ENCODE data around the gene KAT8. TPM values are rescaled to one million over a fixed set of nuclear protein-coding genes. Genes with fewer than 3 reads are reported as not detected.

KAT8 gene
- total and polyA plus RNA-seq, 10 of the 15 experiments (the other 5 are each of a cell fraction or from before 2014, with no cell fraction given): 5.5 to 55.8 (median 39.6) TPM

DNA sequence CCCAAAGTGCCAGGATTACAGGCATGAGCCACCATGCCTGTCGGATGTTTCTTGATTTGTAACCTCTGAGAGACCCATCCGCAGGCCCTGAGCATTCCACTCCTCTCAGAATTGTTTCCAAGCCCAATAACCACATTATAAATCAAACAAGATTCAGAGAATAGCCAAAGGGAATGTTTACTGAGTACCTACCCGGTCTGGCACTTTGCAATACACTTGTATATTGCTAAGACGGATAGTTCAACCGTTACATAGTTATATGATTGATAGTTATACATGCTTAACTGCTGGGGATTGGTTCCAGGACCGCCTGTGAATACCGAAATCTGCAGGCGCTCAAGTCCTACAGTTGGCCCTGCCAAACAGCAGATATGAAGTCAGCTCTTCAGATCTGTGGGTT lies 3.0 kb upstream of the KAT8 start:
- RAD21 ChIA-PET (ENCODE audit: unreplicated experiment): no interaction called here

More for the DNA sequence above, 3.0 kb upstream of the KAT8 start:
- no peak overlapping the region for H3K4me3 ChIP-seq
- H3K27ac ChIP-seq (ENCODE audit: control insufficient read depth, insufficient read depth): no peak overlapping the region
- SMC1A ChIA-PET (ENCODE audit: uncharacterized antibody, unreplicated experiment): interaction anchor here (1.1 kb wide), 1 partner anchor 27 kb away, joined by 5 read pairs; no protein-coding TSS in a partner anchor
- peaks cover 0 to 4% of the 10 kb centered on the region in 2 experiments; a peak in 3 of 4 replicates for H3K36me3 ChIP-seq (ENCODE audit: control insufficient read depth in 2 of 2, insufficient read depth in 2 of 2, low read length in 1 of 2)
- FAIRE-seq (no peak), DNase-seq (ENCODE audit: low read depth, low spot score) (no peak), ATAC-seq (no peak)
- H4K20me1 ChIP-seq (ENCODE audit: control insufficient read depth, insufficient read depth): no peaks in the 10 kb centered on the region
- in situ Hi-C loops (cut with MboI) (loop anchor here (10.0 kb wide), 1 partner anchor 760 kb away; the partner anchor contains the start of gene ZNF267), intact Hi-C loops (cut with micrococcal nuclease; ENCODE audit: unreplicated experiment) (loop anchor here (10.0 kb wide), 1 partner anchor 760 kb away; the partner anchor contains the start of gene ZNF267)
- BruUV-seq (replicated peaks): no TSS peak
- no peak overlapping the region for H3K9ac ChIP-seq (ENCODE audit: control insufficient read depth, insufficient read depth, low read length)
- 98% methylated on average over 8 of the region's 8 CpGs for WGBS (ENCODE audit: insufficient coverage, insufficient replicate concordance, low lambda C conversion rate, missing lambda C conversion rate)
- peaks cover 8% of the 10 kb centered on the region for H3K4me1 ChIP-seq (ENCODE audit: control insufficient read depth, insufficient read depth, low read length)
- no peak overlapping the region for H3K4me2 ChIP-seq (ENCODE audit: control insufficient read depth, insufficient read depth)
- CTCF ChIA-PET: interaction anchor here (0.6 to 1.6 kb wide), 2 partner anchors 26 to 28 kb away, joined by 3 to 7 read pairs; no protein-coding TSS in a partner anchor
- no peaks in the 10 kb centered on the region for H3K27me3 ChIP-seq (replicated peaks in 1 of 2; ENCODE audit: control insufficient read depth in 2 of 2, insufficient read depth in 2 of 2, low read length in 1 of 2)
- TF ChIP-seq, protein P1, sequence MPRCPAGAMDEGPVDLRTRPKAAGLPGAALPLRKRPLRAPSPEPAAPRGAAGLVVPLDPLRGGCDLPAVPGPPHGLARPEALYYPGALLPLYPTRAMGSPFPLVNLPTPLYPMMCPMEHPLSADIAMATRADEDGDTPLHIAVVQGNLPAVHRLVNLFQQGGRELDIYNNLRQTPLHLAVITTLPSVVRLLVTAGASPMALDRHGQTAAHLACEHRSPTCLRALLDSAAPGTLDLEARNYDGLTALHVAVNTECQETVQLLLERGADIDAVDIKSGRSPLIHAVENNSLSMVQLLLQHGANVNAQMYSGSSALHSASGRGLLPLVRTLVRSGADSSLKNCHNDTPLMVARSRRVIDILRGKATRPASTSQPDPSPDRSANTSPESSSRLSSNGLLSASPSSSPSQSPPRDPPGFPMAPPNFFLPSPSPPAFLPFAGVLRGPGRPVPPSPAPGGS (IDR thresholded peaks at IDR 0.05; ENCODE audit: borderline replicate concordance, insufficient read depth, low read depth, low read length, poor library complexity, severe bottlenecking): no peak
- no peak for TF ChIP-seq TCF3 (IDR thresholded peaks at IDR 0.05; ENCODE audit: borderline replicate concordance, insufficient read depth, low read depth, low read length)
- no peak for TF ChIP-seq GABPA (IDR thresholded peaks at IDR 0.05; ENCODE audit: low read depth)
- TF ChIP-seq, protein P2, sequence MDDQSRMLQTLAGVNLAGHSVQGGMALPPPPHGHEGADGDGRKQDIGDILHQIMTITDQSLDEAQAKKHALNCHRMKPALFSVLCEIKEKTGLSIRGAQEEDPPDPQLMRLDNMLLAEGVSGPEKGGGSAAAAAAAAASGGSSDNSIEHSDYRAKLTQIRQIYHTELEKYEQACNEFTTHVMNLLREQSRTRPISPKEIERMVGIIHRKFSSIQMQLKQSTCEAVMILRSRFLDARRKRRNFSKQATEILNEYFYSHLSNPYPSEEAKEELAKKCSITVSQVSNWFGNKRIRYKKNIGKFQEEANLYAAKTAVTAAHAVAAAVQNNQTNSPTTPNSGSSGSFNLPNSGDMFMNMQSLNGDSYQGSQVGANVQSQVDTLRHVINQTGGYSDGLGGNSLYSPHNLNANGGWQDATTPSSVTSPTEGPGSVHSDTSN (IDR thresholded peaks at IDR 0.05; ENCODE audit: insufficient replicate concordance, low read depth, low read length): no peak
- H3K9me3 ChIP-seq (replicated peaks; ENCODE audit: control insufficient read depth, insufficient read depth, low read length): no peaks in the 10 kb centered on the region
- peaks cover 12% of the 10 kb centered on the region for H3K79me2 ChIP-seq (ENCODE audit: control insufficient read depth, insufficient read depth, low read length)
- no peak overlapping the region for H2AFZ ChIP-seq (ENCODE audit: control insufficient read depth, low read depth, low read length)
- POLR2A ChIA-PET: no interaction called here

Data from GM12878 (cell line).